ENCODE measurements around the gene TEKT2.

The TEKT2 gene

GRCh38 chr1:36115200-36115669 is 31.3 kb downstream of the TEKT2 start:
- no peaks in the 10 kb centered on the region for H3K79me2 ChIP-seq (ENCODE audit: insufficient read depth, low read depth)
- H3K27ac ChIP-seq = no peak overlapping the region
- H3K36me3 ChIP-seq (ENCODE audit: insufficient read depth) = no peaks in the 10 kb centered on the region
- no peak overlapping the region for H3K4me2 ChIP-seq
- H3K9ac ChIP-seq = no peak overlapping the region
- H3K27me3 ChIP-seq (ENCODE audit: insufficient read depth, low read depth) = no peaks in the 10 kb centered on the region
- no peak overlapping the region for H3K4me3 ChIP-seq (IDR thresholded peaks at IDR 0.05; ENCODE audit: insufficient read depth, low read depth, low read length)
- H4K20me1 ChIP-seq (ENCODE audit: insufficient read depth) = no peaks in the 10 kb centered on the region
- no peak overlapping the region for H2AFZ ChIP-seq (ENCODE audit: low read depth)
- no peak for TF ChIP-seq CTCF (conservative IDR thresholded peaks at IDR 0.05; ENCODE audit: low read depth, low read length)
- H3K4me1 ChIP-seq (ENCODE audit: low read depth, poor library complexity, severe bottlenecking) = no peaks in the 10 kb centered on the region

- Histone ChIP-seq H3K79me2 (ENCODE audit: insufficient read depth, low read depth) (no peaks in the 10 kb centered on the region), H3K36me3 (ENCODE audit: insufficient read depth) (no peaks in the 10 kb centered on the region), H3K9ac (no peak overlapping the region), H2AFZ (ENCODE audit: low read depth) (no peak overlapping the region), H4K20me1 (ENCODE audit: insufficient read depth) (no peaks in the 10 kb centered on the region), H3K4me2 (no peak overlapping the region), H3K27ac (no peak overlapping the region), H3K4me1 (ENCODE audit: low read depth, poor library complexity, severe bottlenecking) (no peaks in the 10 kb centered on the region), H3K4me3 (IDR thresholded peaks at IDR 0.05; ENCODE audit: insufficient read depth, low read depth, low read length) (no peak overlapping the region), H3K27me3 (ENCODE audit: insufficient read depth, low read depth) (no peaks in the 10 kb centered on the region)
- TF ChIP-seq CTCF (conservative IDR thresholded peaks at IDR 0.05; ENCODE audit: low read depth, low read length) = no peak
Measured at GRCh38 chr1:36115931-36116330, 32.0 kb downstream of the TEKT2 start.

- H3K79me2 ChIP-seq (ENCODE audit: insufficient read depth, low read depth) = no peaks in the 10 kb centered on the region
- no peak overlapping the region for H3K4me2 ChIP-seq
- H4K20me1 ChIP-seq (ENCODE audit: insufficient read depth) = no peaks in the 10 kb centered on the region
- H3K4me3 ChIP-seq (IDR thresholded peaks at IDR 0.05; ENCODE audit: insufficient read depth, low read depth, low read length) = no peak overlapping the region
- no peaks in the 10 kb centered on the region for H3K27me3 ChIP-seq (ENCODE audit: insufficient read depth, low read depth)
- TF ChIP-seq CTCF (conservative IDR thresholded peaks at IDR 0.05; ENCODE audit: low read depth, low read length) = no peak
- no peak overlapping the region for H3K9ac ChIP-seq
- H3K27ac ChIP-seq = no peak overlapping the region
- H3K4me1 ChIP-seq (ENCODE audit: low read depth, poor library complexity, severe bottlenecking) = no peaks in the 10 kb centered on the region
- H2AFZ ChIP-seq (ENCODE audit: low read depth) = no peak overlapping the region
- no peaks in the 10 kb centered on the region for H3K36me3 ChIP-seq (ENCODE audit: insufficient read depth)
Measured at GRCh38 chr1:36116901-36117300, 33.0 kb downstream of the TEKT2 start.

- Histone ChIP-seq H3K36me3 (ENCODE audit: insufficient read depth) (no peaks in the 10 kb centered on the region), H2AFZ (ENCODE audit: low read depth) (no peak overlapping the region), H3K4me3 (IDR thresholded peaks at IDR 0.05; ENCODE audit: insufficient read depth, low read depth, low read length) (no peak overlapping the region), H3K27me3 (ENCODE audit: insufficient read depth, low read depth) (no peaks in the 10 kb centered on the region), H3K4me2 (no peak overlapping the region), H4K20me1 (ENCODE audit: insufficient read depth) (no peaks in the 10 kb centered on the region), H3K4me1 (ENCODE audit: low read depth, poor library complexity, severe bottlenecking) (no peaks in the 10 kb centered on the region), H3K9ac (no peak overlapping the region), H3K79me2 (ENCODE audit: insufficient read depth, low read depth) (no peaks in the 10 kb centered on the region), H3K27ac (no peak overlapping the region)
- no peak for TF ChIP-seq CTCF (conservative IDR thresholded peaks at IDR 0.05; ENCODE audit: low read depth, low read length)
Measured at GRCh38 chr1:36118447-36119204, 34.7 kb downstream of the TEKT2 start.

Data from KMS-11 (cell line).